HPDE6-E6E7 (cell line): ENCODE results near the gene REXO4.
"Not testable (repeated sequence)": the region's sequence is repeated elsewhere in the genome, so short reads cannot be mapped to it uniquely, and the experiment has no call there.

ENCODE experiments used
- DNase-seq: peaks from one replicate; pipeline ENCODE4 v3.0.0; 2011; ENCODE audit warnings: missing footprints; ENCODE audit errors: extremely low spot score

The REXO4 gene

DNA sequence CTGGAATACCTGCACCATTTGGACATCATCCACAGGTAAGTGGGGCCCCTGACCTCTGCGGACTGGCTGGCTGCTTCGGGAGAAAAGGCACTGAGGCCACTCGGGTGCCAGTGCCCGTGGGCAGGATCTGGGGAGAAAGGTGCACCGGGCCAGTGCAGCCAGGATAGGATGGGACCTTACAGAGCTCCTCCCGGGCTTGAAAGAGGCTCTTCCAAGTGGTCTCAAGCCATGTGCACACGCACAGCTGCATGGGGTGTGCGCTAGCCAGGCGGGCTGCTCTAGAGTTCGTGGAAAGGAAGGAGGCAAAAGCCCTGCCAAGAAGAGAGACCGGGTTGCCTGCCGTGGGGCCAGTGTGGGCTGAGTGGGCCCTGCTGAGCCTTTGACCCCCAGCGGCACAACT lies 28.2 kb downstream of the REXO4 start:
- no peak for DNase-seq

DNA sequence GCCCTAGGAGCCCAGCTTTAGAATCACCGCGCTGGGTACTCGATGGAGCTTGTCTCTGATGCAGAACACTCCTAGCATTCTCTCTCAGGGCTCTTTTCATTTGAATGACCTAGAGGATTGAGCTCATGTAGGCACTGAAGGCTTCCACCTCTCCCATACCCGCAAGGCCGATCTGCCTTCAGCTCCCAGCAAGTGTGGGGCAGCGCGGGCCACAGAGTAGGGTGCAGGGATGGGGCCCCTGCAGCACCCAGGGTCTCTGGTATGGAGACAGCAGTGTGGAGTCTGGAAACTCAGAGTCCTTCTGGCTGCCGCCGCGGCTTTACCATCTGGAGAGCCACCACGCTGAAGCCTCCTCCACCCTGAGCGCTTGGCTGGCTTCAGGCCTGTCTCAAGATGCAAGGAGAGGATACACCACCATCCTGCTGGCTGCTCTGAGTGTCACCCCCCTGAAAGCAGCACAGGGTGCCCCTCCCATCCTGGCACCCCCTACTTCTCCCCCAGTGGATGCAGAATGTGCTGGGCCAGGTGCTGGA lies 28.7 kb downstream of the REXO4 start:
- no peak for DNase-seq

DNA sequence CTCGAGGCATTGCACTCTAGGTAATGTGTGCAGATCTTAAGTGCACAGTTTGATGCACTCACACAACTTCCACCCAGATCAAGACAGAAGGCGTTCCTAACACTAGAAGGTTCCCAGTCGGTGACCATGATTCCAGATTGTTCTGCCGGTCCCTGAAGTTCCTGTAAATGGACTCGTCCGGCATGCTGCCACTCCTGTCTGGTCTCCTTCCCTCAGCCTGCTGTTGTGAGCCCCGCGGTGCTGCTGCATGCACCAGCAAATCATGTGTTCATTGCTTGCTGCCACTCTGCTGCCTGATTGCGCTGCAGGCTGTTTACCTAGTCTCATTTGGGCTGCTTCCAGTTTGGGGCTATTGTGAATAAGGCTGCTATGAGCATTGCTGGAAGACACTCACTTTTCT lies 30.1 kb downstream of the REXO4 start:
- peak; percentile 51 for DNase-seq

DNA sequence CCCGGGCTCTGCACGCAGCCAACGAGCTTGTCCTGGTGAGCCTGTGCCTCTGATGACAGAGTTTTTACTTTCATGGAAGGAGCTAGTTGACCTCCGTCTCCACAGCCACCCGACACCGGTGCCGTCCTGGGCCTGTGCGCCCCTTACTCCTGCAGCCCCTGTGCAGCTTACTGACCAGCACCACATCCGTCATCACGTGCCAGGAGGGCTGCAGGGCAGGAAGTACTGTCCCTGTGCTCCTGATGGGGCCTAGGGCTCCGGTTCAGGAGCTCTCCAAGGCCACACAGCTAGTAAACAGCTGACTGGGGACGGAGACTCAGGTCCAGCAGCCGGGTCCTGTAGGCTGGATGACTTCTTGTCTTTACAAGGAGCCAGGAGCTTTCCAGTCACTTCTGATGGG lies 31.5 kb downstream of the REXO4 start:
- no peak for DNase-seq

DNA sequence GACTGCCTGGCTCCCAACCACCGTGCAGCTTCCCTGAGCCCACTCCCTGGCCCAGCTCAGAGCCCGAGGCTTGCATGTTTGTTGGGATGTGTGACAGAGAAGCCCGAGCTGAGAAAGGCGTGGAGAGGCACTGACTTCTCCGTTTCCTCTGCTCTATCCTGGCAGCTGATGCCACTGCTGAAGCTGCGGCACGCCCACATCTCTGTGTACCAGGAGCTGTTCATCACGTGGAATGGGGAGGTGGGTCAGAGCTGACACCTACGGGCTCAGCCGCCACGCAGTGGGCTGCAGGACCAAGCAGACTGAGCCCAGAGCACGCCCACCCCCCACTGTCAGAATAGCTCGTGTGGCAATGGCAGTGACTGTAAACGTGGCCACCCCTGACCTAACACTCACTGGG lies 32.4 kb downstream of the REXO4 start:
- no peak for DNase-seq

DNA sequence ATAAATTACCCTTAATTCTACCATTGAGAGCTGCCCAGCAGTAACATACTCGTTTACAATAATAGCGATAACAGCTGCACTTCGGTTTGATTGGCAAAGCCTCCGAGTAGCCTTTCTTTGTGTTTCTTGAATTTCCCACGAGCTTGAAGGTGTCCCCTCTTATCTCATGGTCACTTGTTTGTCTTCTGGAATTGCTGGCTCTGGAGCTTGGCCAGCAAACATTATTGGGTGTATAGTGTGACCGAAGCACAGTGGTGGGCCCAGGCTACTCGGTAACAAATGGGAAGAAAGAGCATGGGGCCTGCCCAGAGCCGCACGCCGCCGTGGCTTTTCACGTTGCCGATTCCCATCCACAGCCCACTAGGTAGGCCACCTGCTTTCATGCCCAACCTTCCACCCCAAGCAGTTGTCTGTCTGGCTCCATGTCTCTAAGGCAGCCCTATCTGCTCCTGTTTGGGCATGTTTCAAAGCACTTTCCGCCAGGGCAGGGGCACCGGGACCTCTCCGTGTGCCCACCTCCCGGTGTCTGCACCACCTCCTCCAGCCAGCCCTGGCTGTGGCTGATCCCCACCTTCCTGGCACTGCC lies 33.0 kb downstream of the REXO4 start:
- no peak for DNase-seq

DNA sequence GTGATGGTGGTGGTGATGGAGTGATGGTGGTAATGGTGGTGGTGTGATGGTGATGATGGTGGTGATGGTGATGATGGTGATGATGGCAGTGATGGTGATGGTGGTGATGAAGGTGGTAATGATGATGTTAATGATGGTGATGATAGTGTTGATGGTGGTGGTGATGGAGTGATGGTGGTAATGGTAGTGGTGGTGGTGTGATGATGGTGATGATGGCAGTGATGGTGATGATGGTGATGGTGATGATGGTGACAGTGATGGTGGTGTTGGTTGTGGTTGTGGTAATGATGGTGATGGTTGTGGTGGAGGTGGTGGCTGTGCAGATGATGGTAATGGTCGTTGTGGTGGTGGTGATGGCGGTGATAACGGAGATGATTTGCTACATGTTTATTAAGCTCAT lies 34.4 kb downstream of the REXO4 start:
- no peak for DNase-seq

DNA sequence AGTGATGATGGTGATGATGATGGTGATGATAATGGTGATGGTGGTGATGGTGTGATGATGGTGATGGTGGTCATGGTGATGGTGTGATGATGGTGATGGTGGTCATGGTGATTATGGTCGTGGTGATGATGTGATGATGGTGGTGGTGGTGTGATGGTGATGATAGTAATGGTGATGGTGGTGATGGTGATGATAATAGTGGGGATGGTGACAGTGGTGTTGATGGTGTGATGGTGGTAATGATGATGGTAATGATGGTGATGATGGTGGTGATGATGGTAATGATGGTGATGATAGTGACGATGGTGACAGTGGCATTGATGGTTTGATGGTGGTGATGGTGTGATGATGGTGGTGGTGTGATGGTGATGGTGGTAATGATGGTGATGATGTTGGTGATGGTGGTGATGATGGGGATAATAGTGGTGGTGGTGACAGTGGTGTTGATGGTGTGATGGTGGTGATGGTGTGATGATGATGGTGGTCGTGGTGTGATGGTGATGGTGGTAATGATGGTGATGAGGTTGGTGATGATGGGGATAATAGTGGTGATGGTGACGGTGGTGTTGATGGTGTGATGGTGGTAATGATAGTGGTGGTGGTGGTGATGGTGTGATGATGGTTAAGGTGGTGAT lies 35.2 kb downstream of the REXO4 start:
- DNase-seq: no peak

DNA sequence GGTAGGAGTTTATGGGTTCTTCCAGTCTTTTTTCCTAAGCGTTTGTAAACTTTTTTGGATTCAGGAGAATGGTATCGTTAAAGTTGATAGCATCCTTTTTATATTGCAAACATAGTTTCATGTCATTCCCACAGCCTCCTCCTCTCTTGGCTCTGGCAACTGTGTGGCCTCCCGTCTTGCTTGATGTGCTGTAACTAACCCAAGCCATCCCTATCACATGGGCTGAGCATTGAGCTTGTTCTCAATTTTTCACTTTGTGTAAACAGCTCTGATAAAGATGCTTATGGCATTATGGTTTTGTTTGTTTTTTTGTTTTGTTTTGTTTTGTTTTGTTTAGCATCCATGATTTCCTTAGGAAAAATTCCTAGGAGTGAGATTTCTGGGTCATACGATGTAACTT lies 37.1 kb downstream of the REXO4 start:
- DNase-seq: no peak

DNA sequence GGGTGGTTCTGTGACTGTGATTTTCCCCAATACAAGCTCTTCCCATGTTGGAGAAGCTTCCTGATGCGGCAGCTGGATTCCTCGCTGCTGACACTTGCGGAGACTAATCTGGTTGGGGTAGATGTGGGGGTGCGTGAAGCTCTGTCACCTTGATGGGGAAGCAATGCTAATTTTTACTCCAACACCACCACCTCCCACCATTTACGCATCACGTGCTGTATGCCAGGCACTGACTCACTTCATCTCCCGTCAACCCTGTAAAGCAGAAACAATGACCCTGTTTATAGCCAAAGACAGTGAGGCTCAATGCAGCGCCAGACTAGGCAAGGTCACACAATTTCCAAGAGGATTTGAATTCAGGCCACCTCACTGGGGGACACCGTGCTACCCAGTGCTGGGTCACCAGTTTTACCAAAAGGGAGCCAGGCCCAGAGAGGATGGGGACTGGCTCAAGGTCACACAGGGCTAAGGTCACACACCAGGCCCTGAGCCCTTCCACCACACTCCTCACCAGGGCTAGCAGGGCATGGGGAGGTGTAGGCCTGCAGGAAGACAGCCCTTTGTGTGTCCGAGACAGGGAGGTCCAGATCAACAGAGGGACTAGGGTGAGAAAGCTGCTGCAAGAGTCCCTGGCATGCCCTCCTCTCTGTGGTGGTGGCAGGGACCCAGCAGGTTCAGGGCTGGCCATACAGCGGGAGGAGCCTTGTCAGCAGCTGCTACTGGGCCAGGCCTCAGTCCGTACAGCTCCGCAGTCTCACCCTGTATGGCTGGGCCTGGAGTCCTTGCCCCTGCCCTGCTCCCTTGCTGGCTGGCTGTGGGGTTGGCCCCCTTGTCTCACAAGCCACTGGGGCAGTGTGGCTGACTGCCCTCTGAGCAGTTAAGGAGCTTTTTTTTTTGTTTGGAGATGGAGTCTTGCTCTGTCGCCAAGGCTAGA lies 38.4 kb downstream of the REXO4 start:
- no peak for DNase-seq

DNA sequence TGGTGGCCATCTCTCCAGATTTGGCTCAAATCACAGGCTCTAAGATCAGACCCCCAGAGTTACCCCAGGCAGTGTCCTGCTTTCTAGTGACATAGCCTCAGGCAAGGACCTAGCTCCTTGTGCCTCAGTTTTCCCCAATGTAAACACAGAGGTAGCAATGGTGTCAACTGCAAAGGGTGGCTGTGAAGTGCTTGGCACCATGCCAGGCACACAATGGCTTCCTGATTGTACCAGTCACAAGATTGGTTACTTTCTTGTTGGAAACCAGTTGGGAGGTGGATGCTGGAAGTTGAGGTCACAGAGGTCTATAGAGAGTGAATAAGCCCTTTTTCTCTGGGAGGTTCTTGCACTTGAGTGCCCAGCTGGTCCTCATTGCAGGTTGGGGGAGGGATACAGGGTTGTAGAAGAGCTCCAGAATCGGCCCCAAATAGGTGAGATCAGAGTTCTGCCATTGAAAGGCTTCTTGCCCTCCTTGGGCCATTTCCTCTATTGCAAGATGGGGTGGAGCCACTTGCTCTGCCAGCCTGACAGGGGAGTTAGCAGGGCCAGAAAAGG lies 39.3 kb downstream of the REXO4 start:
- no peak for DNase-seq

DNA sequence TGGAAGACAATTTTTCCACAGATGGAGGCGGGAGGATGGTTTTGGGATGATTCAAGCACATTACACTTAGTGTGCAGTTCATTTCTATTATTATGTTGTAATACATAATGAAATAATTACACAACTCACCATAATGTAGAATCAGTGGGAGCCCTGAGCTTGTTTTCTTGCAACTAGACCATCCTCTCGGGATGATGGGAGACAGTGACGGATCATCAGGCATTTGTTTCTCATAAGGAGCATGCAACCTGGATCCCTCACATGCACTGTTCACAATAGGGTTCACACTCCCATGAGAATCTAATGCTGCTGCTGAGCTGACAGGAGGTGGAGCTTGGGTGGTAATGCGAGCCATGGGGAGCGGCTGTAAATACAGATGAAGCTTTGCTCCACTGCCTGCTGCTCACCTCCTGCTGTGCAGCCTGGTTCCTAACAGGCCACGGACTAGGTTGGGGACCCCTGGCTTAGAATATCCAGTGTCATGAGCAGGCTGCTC lies 40.0 kb downstream of the REXO4 start:
- DNase-seq: no peak

DNA sequence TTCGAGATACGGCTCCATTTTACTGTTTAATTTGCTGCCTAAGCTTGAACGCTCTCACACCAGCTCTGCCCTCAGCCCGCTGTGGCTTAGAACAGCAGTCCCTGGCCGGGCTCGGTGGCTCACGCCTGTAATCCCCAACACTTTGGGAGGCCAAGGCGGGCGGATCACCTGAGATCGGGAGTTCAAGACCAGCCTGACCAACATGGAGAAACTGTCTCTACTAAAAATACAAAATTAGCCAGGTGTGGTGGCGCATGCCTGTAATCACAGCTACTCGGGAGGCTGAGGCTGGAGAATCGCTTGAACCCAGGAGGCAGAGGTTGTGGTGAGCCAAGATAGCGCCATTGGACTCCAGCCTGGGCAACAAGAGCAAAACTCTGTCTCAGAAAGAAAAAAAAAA lies 40.5 kb downstream of the REXO4 start:
- not testable (repeated sequence) for DNase-seq

DNA sequence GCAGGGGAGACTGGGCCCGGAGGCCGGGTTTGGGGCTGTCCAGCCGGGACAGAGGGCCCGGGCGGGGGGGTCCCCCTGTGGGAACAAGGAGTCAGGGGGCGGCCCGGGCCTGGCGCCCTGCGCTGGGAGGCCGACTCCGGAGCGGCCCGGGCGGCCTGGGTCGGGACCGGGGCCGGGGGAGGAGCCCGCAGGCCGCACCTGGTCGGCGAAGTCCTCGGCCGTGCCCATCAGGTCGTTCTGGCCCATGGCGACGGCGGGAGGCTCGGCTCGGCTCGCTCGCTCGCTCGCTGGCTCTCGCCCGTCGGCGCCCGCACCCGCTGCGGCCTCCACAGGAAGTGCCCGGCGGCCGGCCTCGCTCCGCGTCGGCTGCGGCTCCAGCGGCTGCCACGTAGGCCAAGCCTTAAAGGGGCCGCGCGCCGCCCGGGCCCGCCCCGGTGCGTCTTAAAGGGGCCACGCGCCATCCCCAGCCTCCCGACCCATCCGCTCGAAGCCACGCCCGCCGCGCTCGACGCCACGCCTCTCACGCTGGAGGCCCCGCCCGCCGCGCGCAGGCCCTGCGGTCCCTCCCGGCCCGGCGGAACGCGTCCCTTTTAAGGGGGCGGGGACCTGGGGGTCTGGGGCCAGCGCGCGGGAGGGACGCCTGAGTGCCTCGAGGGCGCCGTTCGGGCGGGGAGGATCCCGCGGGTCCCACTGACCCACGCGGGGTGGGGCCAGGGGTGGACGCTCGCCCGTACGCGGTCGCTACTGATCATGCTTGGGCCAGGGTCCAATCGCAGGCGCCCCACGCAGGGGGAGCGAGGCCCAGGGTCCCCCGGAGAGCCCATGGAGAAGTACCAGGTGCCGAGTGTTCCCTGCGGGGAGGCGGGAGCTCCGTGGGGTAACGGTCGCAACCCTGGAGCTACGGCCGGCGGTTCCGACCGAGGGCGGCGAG lies 41.8 kb downstream of the REXO4 start, which contains the start of the genes STKLD1 and SURF4:
Gene STKLD1 (plus strand): TSS at position 643 of the 931 bp plus-strand sequence. CDS start 108 bp downstream, at position 751.
Gene SURF4 (minus strand): TSS at position 337 of the 931 bp plus-strand sequence. CDS start 91 bp downstream, at position 246.
- peak; percentile 99 for DNase-seq

DNA sequence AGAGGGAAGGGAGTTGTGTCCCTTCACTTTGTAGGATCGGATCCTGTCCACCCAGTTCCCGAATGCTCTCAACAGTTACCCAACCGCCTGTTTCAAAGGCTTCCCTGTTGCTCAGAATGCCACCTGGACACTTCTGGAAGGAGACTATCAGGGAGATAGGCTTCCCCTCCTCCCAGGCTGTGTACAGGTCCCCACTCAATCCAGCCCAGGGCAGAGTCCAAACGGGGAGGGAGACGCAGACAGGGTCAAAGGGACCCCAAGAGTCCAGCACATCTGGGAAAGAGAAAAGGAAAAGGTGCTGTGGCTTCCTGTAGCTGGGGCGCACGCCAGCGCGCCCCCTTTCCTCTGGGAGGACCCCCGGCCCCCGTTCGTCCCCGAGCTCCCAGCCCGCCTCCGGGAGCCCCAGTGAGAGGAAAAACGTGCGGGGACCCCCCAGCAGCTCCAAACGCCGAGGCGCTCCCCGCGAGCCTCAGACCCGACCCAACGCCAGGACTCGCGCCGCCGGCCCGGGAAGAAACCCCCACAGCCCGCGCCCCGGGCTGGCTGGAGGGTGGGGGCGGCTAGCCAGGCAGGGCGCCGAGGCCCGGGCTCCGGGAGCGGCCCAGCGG lies 42.6 kb downstream of the REXO4 start:
- DNase-seq: peak; percentile 35

DNA sequence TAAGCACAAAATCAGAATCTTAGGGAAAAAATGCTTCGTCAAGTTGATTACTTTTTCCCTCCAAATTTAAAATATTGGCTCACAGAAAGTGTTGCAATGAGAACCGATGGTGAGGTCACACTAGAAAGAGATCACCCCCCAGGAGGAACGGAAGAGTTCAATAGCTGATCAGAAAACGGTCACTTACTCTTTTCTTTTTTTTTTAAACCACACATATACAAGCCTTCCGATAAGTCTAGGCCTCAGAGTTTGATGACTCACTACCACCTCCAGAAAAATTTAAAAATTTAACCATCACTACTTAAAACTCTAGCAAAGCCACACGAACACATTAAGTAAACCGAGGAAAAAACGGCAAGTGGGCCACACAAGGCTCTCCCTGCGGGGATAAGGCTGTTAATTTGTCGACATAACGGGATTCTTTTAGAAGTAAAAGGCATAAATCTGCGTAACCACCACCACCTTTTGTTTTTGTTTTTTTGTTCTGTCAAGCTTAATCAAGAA lies 43.1 kb downstream of the REXO4 start:
- no peak for DNase-seq

DNA sequence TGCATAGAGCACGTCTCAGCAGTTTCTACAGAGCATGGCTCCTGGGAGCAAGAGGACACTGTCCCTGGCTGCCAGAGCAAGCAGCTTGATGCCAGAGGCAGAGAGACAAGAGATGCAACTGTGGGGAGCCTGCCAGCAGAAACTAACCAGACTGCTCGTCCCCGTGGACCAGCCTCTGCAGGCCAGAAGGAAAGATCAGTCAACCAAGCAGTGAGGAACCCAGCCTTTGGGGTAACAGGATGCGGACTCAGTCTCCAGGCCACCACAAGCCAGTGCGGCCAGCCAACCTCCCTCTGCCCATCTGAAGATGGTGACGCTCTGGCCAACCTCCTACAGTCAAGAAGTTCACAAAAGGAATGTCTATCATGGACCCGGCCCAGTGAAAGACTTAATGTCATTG lies 45.7 kb downstream of the REXO4 start:
- no peak for DNase-seq

DNA sequence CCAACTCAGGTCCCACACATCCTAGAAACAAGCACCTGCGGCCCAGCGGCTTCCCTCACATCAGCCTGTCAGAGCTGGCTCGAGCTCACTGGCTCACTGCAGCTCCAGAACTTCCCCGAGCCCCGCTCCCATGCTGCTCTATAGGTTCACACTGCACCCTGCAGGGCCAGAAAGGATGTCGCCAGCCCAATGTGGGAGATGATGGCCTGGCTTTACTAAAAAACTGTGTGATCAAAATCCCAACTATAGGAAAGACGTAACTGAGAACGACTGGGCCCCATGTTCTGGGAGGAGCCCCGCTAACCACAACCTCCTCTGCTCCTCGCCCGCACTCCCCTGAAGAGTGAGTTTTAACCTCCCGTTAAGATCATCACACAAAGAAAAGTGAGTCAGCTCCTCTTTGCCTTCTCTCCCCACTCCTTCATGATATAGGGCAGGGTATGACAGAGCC lies 46.5 kb downstream of the REXO4 start:
- DNase-seq: no peak

DNA sequence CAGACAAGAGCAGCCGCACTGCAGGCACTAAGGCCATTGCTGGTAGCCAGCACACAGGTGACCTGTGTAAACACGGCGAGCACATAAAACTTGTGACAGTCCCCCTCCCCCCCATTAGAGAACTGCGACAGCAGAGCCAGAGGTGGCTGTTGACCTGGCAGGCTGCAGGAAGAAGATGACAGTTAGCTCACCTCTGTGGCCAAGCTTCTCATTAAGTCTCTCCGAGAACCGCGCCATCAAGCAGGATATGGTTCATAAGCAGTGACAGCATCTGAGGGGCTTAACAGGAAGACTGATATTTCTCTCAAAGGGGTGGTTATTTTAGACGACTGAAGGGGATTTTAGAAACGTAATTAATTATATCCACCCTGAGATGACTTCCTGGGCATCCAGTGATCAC lies 47.1 kb downstream of the REXO4 start:
- no peak for DNase-seq

DNA sequence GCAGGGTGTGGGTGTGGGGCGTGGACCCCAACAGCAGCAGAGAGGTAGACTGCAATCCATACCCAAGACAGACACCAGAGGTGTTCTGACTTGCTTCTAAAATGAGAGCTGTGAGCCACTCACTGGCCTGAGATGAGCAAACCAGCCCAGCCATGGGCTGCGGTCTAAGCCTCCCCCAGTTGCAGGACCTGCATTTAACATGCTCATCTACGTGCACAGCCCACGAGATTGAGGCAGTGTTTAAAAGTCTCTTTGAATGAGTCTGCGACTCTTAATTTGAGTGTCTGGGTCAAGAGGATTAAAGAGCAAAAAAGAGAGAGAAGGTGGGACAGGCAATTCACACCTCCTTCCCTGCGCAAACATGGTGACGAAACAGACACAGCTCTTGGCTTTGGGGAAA lies 47.9 kb downstream of the REXO4 start:
- no peak for DNase-seq
